ENCODE measurements around the gene TFDP1. TPM values are rescaled to one million over a fixed set of nuclear protein-coding genes. Genes with fewer than 3 reads are reported as not detected.

The TFDP1 gene
- total and polyA plus RNA-seq, 2 of the 4 experiments (the other 2 are of a cell fraction): 59.3 to 97.0 TPM

- in situ Hi-C loops (cut with MboI; ENCODE audit: low sequenced_read_pairs) (no loop called here), intact Hi-C loops (cut with micrococcal nuclease) (no loop called here), dilution Hi-C loops (cut with HindIII; ENCODE audit: low sequenced_read_pairs, unreplicated experiment) (no loop called here)
- DNase-seq: no peak
- H3K9me3 ChIP-seq (ENCODE audit: control insufficient read depth, insufficient read depth, low read length): peaks cover 3% of the 10 kb centered on the region
- WGBS, 2 experiments (ENCODE audit: extremely low coverage in 2 of 2, insufficient read length in 1 of 2): 50% methylated on average over 6 of the region's 21 CpGs; no CpG with 5 or more reads in 1 of the 2 experiments
- no peak overlapping the region for H2AK5ac ChIP-seq (ENCODE audit: low read depth, low read length)
- H4K5ac ChIP-seq (ENCODE audit: low read depth, low read length): no peak overlapping the region
- H3K4me2 ChIP-seq (ENCODE audit: low read depth, low read length): no peak overlapping the region
- no peak overlapping the region for H4K8ac ChIP-seq (ENCODE audit: low read depth in 2 of 2, low read length in 2 of 2)
- H3K79me1 ChIP-seq (ENCODE audit: low read depth in 1 of 2, low read length in 2 of 2): no peaks in the 10 kb centered on the region
- no peak overlapping the region for H3K18ac ChIP-seq (ENCODE audit: low read depth, low read length)
- H3K14ac ChIP-seq (replicated peaks; ENCODE audit: low read depth, low read length): no peak overlapping the region
- H3K9me1 ChIP-seq (ENCODE audit: insufficient read depth, low read length): peaks cover 3% of the 10 kb centered on the region; the same call in 1 of the 2 replicates
- no peak overlapping the region for H2BK20ac ChIP-seq (ENCODE audit: low read depth, low read length)
- no peak overlapping the region for H3K23ac ChIP-seq (ENCODE audit: low read depth, low read length)
- H3K4me1 ChIP-seq (ENCODE audit: control insufficient read depth, insufficient read depth, low read length): no peaks in the 10 kb centered on the region
- TF ChIP-seq POLR2A (IDR thresholded peaks at IDR 0.05; ENCODE audit: low read depth, low read length) (no peak), CEBPB (IDR thresholded peaks at IDR 0.05; ENCODE audit: low read depth, low read length) (no peak), SMC3 (IDR thresholded peaks at IDR 0.05; ENCODE audit: low read depth, low read length) (no peak), CTCF (conservative IDR thresholded peaks at IDR 0.05; ENCODE audit: low read depth, low read length) (no peak), ELK1 (IDR thresholded peaks at IDR 0.05; ENCODE audit: borderline replicate concordance, low read depth, low read length) (no peak), MAZ (IDR thresholded peaks at IDR 0.05; ENCODE audit: borderline replicate concordance, low read depth, low read length) (no peak), CHD1 (IDR thresholded peaks at IDR 0.05; ENCODE audit: low read depth, low read length) (no peak), BHLHE40 (IDR thresholded peaks at IDR 0.05; ENCODE audit: low read depth, low read length) (no peak), MAFK (IDR thresholded peaks at IDR 0.05; ENCODE audit: low read depth, low read length) (no peak), RCOR1 (IDR thresholded peaks at IDR 0.05; ENCODE audit: insufficient replicate concordance, low read length) (no peak)
- no TSS peak for BruUV-seq (replicated peaks)
- no peak overlapping the region for H2BK120ac ChIP-seq (ENCODE audit: low read depth, low read length)
- peaks cover 16% of the 10 kb centered on the region for H3K27me3 ChIP-seq (ENCODE audit: control insufficient read depth, insufficient read depth, low read length)
- POLR2A ChIA-PET (ENCODE audit: unreplicated experiment): no interaction called here
- H3K36me3 ChIP-seq (ENCODE audit: control insufficient read depth, insufficient read depth, low read length): no peaks in the 10 kb centered on the region
- no peak overlapping the region for H3K9ac ChIP-seq (ENCODE audit: low read depth, low read length)
- H2AK9ac ChIP-seq (replicated peaks; ENCODE audit: low read depth, low read length, poor library complexity): no peak overlapping the region
- CTCF ChIA-PET: no interaction called here
- no peak overlapping the region for H3K4ac ChIP-seq (ENCODE audit: low read depth, low read length)
- H4K20me1 ChIP-seq (ENCODE audit: insufficient read depth, low read length): peaks cover 11% of the 10 kb centered on the region; the same call in 1 of the 2 replicates
- H2BK15ac ChIP-seq (ENCODE audit: low read depth, low read length): no peak overlapping the region
- no peak for ATAC-seq (ENCODE audit: low read depth)
- peak overlapping the region; percentile 35 for H2AFZ ChIP-seq (replicated peaks; ENCODE audit: low read length, poor library complexity)
- H2BK5ac ChIP-seq (ENCODE audit: low read depth, low read length, poor library complexity, severe bottlenecking): no peak overlapping the region
- no peak overlapping the region for H3K56ac ChIP-seq (ENCODE audit: extremely low read depth, insufficient read depth, low read length)
- no peak overlapping the region for H3K27ac ChIP-seq (ENCODE audit: insufficient read depth, low read length)
- H4K91ac ChIP-seq (ENCODE audit: insufficient read depth, low read depth, low read length): no peak overlapping the region
- no peak overlapping the region for H3K4me3 ChIP-seq (ENCODE audit: insufficient read depth, low read depth, low read length)
Measured at GRCh38 chr13:113664751-113665596, 80.4 kb downstream of the TFDP1 start.
